Thoracic aorta (tissue), 2 donors: Measurements from ENCODE around the gene SULF2. TPM values are rescaled to one million over a fixed set of nuclear protein-coding genes. Genes with fewer than 3 reads are reported as not detected.

Source experiments
- ATAC-seq: fragments of 150-250 bp; one replicate; pipeline ENCODE4 v1.8.0; 2017; ENCODE audit warnings: low read depth; ENCODE audit not compliant: insufficient number of reproducible peaks, low FRiP score
- DNase-seq: peaks from one replicate; pipeline ENCODE4 v3.0.0-alpha.2; 2020; ENCODE audit warnings: low spot score
- H3K27ac ChIP-seq, 2 donors: fragments of 200-600 bp; sonication (generic); 1 replicate in 1 of 2; 2 replicates in 1 of 2; pipeline ENCODE4 v1.5.1; 2016; ENCODE audit warnings: mild to moderate bottlenecking in 2 of 2, moderate library complexity in 2 of 2
- H3K27me3 ChIP-seq: fragments of 200-600 bp; sonication (generic); replicated peaks from 2 replicates; pipeline ENCODE4 v1.6.0; 2016; ENCODE audit warnings: mild to moderate bottlenecking; ENCODE audit not compliant: insufficient read depth
- H3K36me3 ChIP-seq: fragments of 200-600 bp; sonication (generic); one replicate; pipeline ENCODE4 v1.5.1; 2016
- H3K4me1 ChIP-seq, 2 donors: fragments of 200-600 bp; sonication (generic); 1 replicate in 1 of 2; 2 replicates in 1 of 2; pipeline versions ENCODE4 v1.5.1 to v1.6.0; 2016; ENCODE audit warnings: low read depth in 2 of 2, mild to moderate bottlenecking in 1 of 2; ENCODE audit not compliant: control insufficient read depth in 1 of 2
- H3K4me3 ChIP-seq: fragments of 200-600 bp; sonication (generic); 2 replicates; pipeline ENCODE4 v1.5.1; 2016; ENCODE audit warnings: mild to moderate bottlenecking
- H3K9me3 ChIP-seq: fragments of 200-600 bp; sonication (generic); 2 replicates; pipeline ENCODE4 v1.5.1; 2016
- CTCF ChIP-seq: fragments of 200-600 bp; sonication (generic); IDR thresholded peaks from one replicate; pipeline ENCODE4 v1.5.1; 2019; ENCODE audit warnings: antibody characterized with exemption
- total RNA-seq, 2 donors: library from RNA; depleted of rRNA; stranded (reverse); fragments of >200 nt; gene quantifications; one replicate each; pipeline versions ENCODE4 v1.1.0 to v1.2.3, GENCODE V29; 2016

The SULF2 gene
- total RNA-seq, 2 donors from 2014 or later, result 39.0 to 53.9 TPM

DNA sequence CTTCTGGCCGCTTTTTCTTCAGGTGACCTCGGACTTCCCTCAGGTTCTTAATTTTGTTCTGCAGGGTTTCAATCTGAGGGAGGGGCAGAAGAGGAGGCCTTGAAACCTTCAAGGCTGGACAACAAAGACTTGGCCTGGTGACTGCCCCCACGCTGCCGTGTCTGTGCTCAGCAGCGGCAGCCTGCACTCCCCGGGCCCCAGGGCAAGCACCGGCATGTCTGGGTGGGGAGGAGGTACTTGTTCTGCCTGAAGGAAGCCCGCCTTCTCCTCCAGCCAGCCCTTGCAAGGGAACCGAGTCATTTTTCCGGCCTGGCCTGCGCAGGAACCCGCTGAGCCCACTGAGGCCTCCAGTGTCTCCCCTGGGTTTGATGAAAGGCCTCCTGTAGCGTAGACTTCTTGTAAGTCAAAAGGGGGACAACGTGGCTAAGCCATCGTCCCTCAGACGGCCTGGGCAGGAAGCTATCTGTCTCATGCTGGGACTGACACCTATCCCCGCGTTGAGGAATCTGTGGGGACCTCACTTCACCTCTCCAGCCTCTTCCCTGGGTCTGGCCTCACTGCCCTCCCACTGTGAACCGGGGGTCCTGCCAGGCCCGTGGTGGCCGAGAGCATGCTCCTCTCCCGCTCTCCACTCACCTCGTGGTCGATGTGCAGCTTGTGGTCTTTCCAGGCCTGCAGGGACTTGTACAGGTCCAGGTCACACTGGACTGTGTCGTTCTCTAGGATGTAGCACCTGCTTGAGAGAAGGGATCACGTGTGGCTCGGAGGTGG, 119.9 kb downstream of the SULF2 start:
- no peak overlapping the region for H3K4me3 ChIP-seq
- H3K4me1 ChIP-seq, result peaks cover 3 to 16% of the 10 kb centered on the region in 2 donors
- no peak for TF ChIP-seq CTCF
- DNase-seq (no peak), ATAC-seq (no peak)
- H3K36me3 ChIP-seq, result peaks cover 5% of the 10 kb centered on the region
- no peaks in the 10 kb centered on the region for H3K27me3 ChIP-seq
- no peak overlapping the region for H3K27ac ChIP-seq
- no peaks in the 10 kb centered on the region for H3K9me3 ChIP-seq

GRCh38 chr20:47664744-47665143, 120.5 kb downstream of the SULF2 start:
- Histone ChIP-seq H3K27me3 (no peaks in the 10 kb centered on the region), H3K27ac (no peak overlapping the region), H3K9me3 (no peaks in the 10 kb centered on the region), H3K36me3 (peaks cover 5% of the 10 kb centered on the region), H3K4me3 (no peak overlapping the region), H3K4me1 (peaks cover 4 to 20% of the 10 kb centered on the region in 2 donors)
- DNase-seq (no peak), ATAC-seq (no peak)
- no peak for TF ChIP-seq CTCF

DNA sequence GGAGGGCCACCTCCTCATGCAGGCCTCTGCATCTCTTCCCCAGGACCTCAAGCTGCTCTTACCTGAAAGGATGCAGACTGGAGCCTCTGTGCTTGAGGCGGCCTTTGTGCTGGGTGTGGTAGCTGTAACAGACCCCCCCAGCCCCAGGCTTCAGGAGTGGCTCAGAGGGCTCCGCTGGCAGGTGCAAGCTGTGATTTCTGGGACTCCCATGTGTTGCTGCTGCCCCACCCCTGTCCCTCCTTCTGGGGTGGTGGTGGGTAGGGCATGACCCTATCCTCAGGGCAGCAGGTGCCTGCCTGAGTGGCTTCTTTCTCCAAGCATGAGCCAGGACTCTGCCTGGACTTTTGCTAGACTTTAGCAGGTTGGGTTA, 121.2 kb downstream of the SULF2 start:
- DNase-seq, result no peak
- Histone ChIP-seq H3K36me3 (peaks cover 5% of the 10 kb centered on the region), H3K27me3 (no peaks in the 10 kb centered on the region), H3K4me3 (no peak overlapping the region), H3K4me1 (peaks cover 4 to 20% of the 10 kb centered on the region in 2 donors), H3K9me3 (no peaks in the 10 kb centered on the region), H3K27ac (no peak overlapping the region)
- TF ChIP-seq CTCF, result no peak
- ATAC-seq, result no peak

DNA sequence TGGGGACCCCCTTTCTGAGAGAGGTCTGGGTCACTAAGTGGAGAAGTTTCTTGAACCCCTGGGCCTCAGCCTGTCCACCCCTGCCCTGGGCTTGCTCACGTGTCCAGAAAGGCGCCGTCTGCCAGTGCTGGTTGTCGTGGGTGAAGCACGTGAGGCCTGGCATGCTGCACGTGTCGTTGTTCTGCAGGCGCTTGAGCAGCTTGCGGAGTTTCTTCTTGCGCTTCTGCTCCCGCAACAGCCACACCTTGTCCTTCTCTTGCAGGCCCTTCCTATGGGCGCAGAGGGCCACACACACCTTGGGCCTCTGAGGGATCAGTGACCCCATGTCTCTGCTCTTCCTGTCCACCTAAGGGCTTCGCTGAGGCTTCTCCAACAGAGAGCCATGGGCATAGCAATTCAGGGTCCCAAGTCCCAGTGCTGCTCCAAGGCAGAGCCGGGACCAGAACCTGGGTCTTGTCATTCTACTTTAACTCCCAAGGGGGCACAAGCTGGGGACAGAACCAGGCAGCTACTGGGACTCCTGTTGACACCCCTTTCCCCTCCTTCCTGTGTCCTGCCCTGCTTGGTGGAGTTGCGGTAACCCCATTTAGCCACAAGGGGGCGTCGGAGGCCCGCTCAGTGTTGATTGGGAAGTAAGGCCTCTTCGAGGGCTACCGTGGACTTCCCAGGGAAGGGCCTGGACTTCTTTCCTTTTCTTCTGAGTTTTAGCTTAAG, 121.8 kb downstream of the SULF2 start:
- peak; percentile 95 for TF ChIP-seq CTCF
- H3K4me1 ChIP-seq, result peaks cover 4 to 20% of the 10 kb centered on the region in 2 donors
- no peak overlapping the region for H3K4me3 ChIP-seq
- H3K27me3 ChIP-seq, result no peaks in the 10 kb centered on the region
- no peaks in the 10 kb centered on the region for H3K9me3 ChIP-seq
- no peak overlapping the region for H3K27ac ChIP-seq
- DNase-seq, result no peak
- ATAC-seq, result peak; percentile 57
- peaks cover 7% of the 10 kb centered on the region for H3K36me3 ChIP-seq

GRCh38 chr20:47662483-47663353, 122.6 kb downstream of the SULF2 start:
- no peak for ATAC-seq
- H3K36me3 ChIP-seq, result peaks cover 10% of the 10 kb centered on the region
- DNase-seq, result no peak

More at GRCh38 chr20:47662483-47663353, 122.6 kb downstream of the SULF2 start:
- TF ChIP-seq CTCF, result no peak
- H3K27ac ChIP-seq, result no peak overlapping the region
- peaks cover 4 to 20% of the 10 kb centered on the region in 2 donors for H3K4me1 ChIP-seq
- H3K9me3 ChIP-seq, result no peaks in the 10 kb centered on the region
- no peak overlapping the region for H3K4me3 ChIP-seq
- H3K27me3 ChIP-seq, result no peaks in the 10 kb centered on the region
